Kidney tubule cell (primary cell): ENCODE measurements around the gene HOXA7.

Source experiments
- DNase-seq: peaks from one replicate; pipeline ENCODE4 v3.0.0-alpha.2; 2018; ENCODE audit warnings: low spot score

The HOXA7 gene

GRCh38 chr7:27193335-27194001 is 37.0 kb upstream of the HOXA7 start:
- DNase-seq: no peak

GRCh38 chr7:27192546-27193334 is 36.3 kb upstream of the HOXA7 start:
- no peak for DNase-seq

DNA sequence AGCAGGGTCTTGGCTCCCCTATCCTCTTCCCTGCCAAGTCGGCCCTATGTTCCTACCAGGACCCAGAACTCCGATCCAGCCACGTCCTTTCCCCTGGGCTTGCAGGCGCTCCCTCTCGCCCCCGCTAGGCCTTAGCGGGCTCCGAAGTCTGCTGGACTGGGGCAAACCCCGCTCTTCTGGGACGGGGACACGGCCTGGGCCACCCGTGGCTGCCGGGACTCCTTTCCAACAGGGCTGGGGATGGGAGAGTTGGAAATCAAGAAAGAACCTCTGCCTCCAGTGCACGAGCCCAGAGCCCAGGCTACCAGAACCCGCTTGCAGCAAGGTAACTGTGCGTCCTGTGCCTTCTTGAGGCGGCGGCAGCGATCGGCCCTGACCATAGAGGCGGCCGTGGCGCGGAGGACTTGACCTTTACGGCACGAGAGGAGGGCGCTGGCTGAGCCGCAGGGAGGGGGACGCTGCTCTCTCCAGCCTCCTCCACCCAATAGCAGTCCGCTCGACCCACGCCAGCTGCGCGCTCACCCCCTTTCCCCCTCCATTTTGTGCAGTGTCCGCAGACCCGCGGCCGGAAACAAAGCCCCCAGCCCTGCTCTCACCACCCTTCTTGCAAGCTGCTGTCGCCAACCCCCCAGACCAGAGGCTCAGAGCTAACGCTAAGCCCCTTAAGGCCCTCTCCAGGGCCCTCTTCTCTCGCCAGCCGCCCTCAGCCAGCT is 35.5 kb upstream of the HOXA7 start:
- no peak for DNase-seq

GRCh38 chr7:27191161-27191731 is 34.8 kb upstream of the HOXA7 start:
- DNase-seq: no peak

DNA sequence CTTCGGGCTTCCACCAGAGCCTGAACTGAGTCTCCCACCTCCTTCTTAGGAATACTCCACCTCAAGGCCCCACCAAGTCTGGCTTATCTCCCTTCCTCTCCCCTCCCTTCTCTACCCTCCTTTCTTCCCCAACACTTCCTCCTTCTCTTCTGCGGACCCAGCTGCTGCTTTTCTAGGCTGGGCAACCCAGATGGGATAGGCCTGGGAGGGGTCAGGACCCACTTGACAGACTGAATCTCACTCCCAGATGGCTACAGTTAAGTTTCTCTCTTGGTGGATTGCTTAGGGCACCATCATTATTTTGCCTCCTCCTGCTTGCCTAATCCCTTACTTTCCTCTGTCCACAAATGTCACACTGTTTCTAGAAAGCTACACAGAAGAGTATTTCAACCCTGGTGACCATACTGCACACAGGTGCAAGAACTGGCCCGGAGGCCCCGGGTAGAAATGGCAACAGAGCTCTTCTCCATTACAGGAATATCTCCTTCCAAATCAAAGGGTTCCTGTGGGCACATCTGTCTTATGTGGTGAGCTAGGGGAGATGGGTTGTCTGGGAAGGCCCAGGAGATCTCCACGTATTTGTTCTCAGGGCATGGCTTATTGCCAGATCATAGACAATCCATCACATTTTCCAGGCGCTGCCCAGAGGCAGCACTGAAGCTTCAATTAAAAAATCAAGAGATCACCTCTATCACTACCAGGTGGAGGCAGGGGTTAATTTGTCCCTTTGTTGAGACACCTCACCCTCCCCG is 33.7 kb upstream of the HOXA7 start:
- no peak for DNase-seq

- peak; percentile 49 for DNase-seq
Observed at GRCh38 chr7:27189295-27189996, 33.0 kb upstream of the HOXA7 start.

GRCh38 chr7:27188386-27189294 is 32.2 kb upstream of the HOXA7 start:
- peak; percentile 23 for DNase-seq

DNA sequence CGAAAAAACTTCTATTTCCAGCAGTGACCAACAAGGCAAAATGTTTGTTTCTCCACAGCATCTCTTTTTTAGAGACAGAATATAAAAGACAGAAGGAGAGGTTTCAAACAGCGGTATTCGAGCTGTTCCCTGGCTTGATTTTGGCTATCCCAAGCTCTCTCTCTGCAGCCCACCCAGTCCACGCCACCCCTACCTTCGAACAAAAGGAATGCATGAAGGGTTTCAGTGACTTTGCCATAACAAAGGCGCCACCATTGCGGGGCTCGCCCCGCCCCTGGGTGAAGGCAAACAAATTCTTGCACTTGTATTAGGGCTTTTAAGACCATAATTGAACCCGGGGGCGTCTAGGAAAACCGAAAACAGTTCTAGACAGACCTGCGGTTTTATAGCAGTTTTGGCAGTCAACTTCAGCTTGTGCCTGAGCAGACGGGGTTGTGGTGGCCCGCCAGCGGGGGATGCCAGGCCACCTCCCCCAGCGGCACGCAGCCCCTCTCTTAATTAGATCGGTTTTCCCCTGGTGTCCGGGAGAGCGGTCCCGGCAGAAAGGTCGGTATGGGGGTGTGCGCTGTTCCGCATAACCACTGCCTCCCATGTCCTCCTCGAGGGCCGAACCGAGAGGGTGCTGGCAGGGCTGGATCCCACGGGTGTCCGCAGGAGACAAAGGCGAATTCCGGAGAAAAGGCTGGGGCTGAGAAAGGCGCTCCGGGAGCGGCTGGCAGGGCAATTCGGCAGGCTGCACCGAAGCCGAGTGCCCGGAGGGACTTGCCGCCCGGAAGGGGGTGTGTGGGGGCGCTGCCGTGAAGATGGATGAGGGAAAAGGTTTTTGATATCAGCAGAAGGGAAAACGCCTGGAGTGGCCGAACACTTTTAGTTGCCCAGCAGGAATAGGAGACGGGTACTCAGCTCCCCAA is 31.3 kb upstream of the HOXA7 start:
- peak; percentile 4 for DNase-seq

DNA sequence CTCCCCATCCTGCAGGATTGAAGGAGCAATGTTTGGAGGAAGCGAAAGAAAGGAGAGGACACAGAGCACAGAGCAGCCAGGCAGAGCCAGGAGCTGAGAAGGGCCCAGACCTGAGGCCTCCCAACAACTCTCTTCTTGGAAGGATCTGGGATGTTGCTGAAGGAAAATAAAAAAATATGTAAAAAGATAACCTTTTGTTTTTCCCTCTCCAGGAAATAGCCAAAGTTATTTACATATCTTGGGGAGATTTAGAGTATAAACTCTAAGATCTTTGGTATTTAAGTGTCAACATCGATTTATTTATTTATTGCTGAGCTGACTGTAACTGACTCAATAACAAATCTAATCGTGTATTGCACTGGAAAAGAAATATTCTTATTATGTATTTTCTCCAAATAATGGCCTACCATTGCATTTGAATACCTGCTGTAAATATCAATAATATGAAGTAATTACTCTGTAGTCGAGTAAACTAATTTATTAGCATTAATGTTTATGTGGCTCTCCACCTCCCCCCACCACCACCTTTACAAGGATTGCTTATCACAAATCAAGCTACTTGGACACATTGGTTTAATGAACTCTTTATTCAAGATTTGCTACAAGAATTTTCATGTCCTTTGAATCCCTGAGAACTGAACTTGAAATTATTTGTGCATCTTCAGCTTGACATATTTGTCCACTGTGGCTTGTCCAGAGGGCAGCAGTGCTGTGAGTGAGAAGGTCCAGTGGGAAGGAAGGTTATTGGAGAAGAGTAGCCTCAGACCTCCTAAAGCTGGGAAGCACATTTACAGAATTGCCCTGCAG is 30.4 kb upstream of the HOXA7 start:
- peak; percentile 2 for DNase-seq

GRCh38 chr7:27185854-27186667 is 29.6 kb upstream of the HOXA7 start:
- peak; percentile 29 for DNase-seq

GRCh38 chr7:27185013-27185853 is 28.8 kb upstream of the HOXA7 start, which contains the start of gene HOXA11:
HOXA11 (minus strand) TSS chr7:27185232; CDS start chr7:27185144, 88 bp downstream.
- peak; percentile 87 for DNase-seq

GRCh38 chr7:27184337-27185012 is 28.0 kb upstream of the HOXA7 start:
- DNase-seq: peak; percentile 49

- peak; percentile 38 for DNase-seq
Observed at GRCh38 chr7:27183682-27184336, 27.3 kb upstream of the HOXA7 start.

GRCh38 chr7:27182861-27183681 is 26.6 kb upstream of the HOXA7 start:
- peak; percentile 14 for DNase-seq
